Measurements from ENCODE around the gene AGBL4.

The AGBL4 gene

DNA sequence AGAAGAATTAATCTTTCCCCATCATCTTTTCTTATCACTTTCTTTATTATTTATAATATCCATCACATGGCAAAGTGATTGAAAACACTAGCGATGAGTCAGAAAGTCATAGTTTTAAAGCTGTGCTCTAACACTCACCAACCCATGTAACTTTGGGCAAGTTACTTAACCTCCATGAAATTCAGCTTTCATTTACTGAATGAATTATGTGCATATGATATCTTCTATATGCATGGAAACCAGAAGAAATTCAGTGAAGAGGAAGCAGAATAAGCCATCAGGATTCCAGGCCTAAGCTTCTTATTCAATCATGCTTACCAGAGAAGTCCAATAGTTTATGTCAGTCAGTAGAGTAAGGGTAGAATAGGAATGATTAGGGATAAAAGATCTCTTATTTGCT is 300.1 kb downstream of the AGBL4 start:
- no peak for TF ChIP-seq CTCF (IDR thresholded peaks at IDR 0.05; ENCODE audit: borderline replicate concordance, insufficient read depth, low read depth, low read length)
- no peak overlapping the region for H3K4me3 ChIP-seq (ENCODE audit: low read depth, low read length)

DNA sequence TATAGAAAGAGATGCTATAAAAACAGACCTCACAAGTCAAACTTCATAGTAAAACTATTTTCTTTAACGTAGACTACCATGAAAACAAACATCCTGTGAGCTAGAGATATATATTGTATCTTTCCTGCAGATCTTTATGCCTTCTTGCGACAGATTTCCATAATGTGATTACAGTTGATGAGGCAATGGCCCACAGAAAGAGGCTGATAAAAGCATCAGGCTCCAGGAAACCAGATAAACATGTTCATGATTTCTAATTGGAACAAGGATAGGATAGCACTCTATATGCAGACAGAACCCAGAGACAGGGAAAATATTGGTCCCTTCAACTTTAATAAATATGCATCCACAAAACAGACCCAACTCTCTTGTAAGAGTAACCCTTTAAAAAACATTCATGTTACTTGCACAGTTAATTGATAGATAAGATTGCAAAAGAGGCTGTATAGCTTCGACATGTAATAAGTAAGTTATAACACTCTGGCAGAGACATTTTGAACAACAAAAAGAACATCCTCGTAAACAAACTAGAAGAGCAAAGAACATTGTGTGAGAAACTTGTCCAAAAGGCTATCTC is 329.4 kb downstream of the AGBL4 start:
- no peak for TF ChIP-seq CTCF (IDR thresholded peaks at IDR 0.05; ENCODE audit: borderline replicate concordance, insufficient read depth, low read depth, low read length)
- no peak overlapping the region for H3K4me3 ChIP-seq (ENCODE audit: low read depth, low read length)

- no peak overlapping the region for H3K4me3 ChIP-seq (ENCODE audit: low read depth, low read length)
- TF ChIP-seq CTCF (IDR thresholded peaks at IDR 0.05; ENCODE audit: borderline replicate concordance, insufficient read depth, low read depth, low read length), result no peak
Observed at GRCh38 chr1:49686107-49686506, 337.6 kb downstream of the AGBL4 start.

DNA sequence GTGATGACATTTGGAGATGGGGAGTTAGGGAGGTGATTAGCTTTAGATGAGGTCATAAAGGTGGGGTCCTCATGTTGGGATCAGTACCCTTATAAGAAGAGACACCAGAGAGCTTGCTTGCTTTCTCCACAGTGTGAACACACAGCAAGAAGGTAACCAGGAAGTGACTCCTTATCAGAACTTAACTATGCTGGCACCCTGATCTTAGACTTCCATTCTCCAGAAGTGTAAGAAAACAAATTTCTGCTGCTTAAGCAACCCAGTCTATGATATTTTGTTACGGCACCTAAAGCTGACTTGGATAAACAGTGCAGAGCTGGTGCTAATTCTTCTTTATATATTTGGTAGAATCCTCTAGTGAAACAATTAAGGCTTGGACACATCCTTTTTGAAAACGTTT is 346.0 kb downstream of the AGBL4 start:
- no peak for TF ChIP-seq CTCF (IDR thresholded peaks at IDR 0.05; ENCODE audit: borderline replicate concordance, insufficient read depth, low read depth, low read length)
- H3K4me3 ChIP-seq (ENCODE audit: low read depth, low read length), result no peak overlapping the region

DNA sequence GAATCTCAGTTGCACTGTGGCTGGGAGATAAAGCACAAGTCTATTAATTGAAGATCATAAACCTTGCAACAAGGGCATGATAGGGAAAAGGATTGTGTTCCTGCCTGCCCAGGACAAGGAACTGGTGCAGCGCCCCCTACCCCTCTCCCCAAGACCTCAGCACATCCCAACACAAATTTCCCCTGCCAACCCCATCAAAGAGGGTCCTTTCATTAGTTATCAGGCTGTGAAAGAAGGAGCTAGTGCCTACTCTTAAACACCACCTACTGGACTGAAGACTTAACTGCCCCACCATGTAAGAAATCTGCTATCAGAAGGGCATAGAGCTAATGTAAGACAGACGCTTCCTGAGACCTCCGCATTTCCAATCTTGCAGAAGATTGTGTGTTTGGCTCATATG is 372.6 kb downstream of the AGBL4 start:
- 0 out of 2 replicates have a peak, but pooled peaks have one; percentile 5 for TF ChIP-seq CTCF (IDR thresholded peaks at IDR 0.05; ENCODE audit: borderline replicate concordance, insufficient read depth, low read depth, low read length)
- H3K4me3 ChIP-seq (ENCODE audit: low read depth, low read length), result no peak overlapping the region

- TF ChIP-seq CTCF (IDR thresholded peaks at IDR 0.05; ENCODE audit: borderline replicate concordance, insufficient read depth, low read depth, low read length), result no peak
Observed at GRCh38 chr1:49630156-49630555, 393.6 kb downstream of the AGBL4 start.

DNA sequence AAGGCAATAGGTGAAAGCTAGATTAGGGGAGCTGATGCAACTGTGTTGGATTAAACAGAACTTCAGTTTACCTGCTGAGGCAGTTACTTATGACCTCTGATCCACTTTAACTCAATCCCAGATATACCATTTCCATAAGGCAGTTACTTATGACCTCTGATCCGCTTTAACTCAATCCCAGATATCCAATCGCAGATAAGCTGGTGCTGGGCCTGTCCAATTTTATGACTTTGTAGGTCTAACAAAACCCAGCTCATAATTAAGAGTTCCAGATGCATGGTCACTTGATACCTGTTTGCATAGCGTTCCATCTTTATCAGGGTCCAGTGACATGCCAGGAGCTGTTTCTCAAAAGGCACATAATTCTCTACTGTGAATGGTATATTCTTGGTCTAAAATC is 396.0 kb downstream of the AGBL4 start:
- no peak overlapping the region for H3K4me3 ChIP-seq (ENCODE audit: low read depth, low read length)
- TF ChIP-seq CTCF (IDR thresholded peaks at IDR 0.05; ENCODE audit: borderline replicate concordance, insufficient read depth, low read depth, low read length), result no peak

More at GRCh38 chr1:49630156-49630555, 393.6 kb downstream of the AGBL4 start:
- H3K4me3 ChIP-seq (ENCODE audit: low read depth, low read length), result no peak overlapping the region
